SK-N-SH (cell line): ENCODE measurements around the gene UBN1. TPM values are rescaled to one million over a fixed set of nuclear protein-coding genes. Genes with fewer than 3 reads are reported as not detected.

ENCODE experiments used
- CTCF ChIA-PET: fragments of 300-600, 350-600 bp; formaldehyde crosslinking; extraction: SDS; loops from one replicate; lab custom pipeline; 2021; lab: Yijun Ruan, JAX
- POLR2A ChIA-PET: fragments of 350-600 bp; sonication (Branson Sonifier 250); formaldehyde crosslinking; extraction: SDS; loops from one replicate; lab custom pipeline; 2020; ENCODE audit warnings: antibody characterized with exemption, inconsistent platforms; lab: Yijun Ruan, JAX
- DNase-seq: peaks from one replicate; pipeline ENCODE4 v3.0.0; 2012
- H2AFZ ChIP-seq: fragments of 200-600 bp; sonication (generic); 2 replicates; pipeline ENCODE4 v1.8.1; 2016; ENCODE audit warnings: antibody characterized with exemption, mild to moderate bottlenecking, low read depth
- H3F3A ChIP-seq: fragments of 200-600 bp; sonication (generic); replicated peaks from 2 replicates; pipeline ENCODE3; 2016; ENCODE audit warnings: antibody characterized with exemption, mild to moderate bottlenecking; ENCODE audit not compliant: insufficient read depth
- H3K27ac ChIP-seq, 2 experiments: fragments of 200-500 bp in 1 of 2; fragments of 200-600 bp in 1 of 2; sonication (Bioruptor generic) in 1 of 2; sonication (generic), shearing (Covaris generic) in 1 of 2; 2 replicates each; pipeline versions ENCODE4 v1.5.1 to v1.6.1; 2014 to 2016; ENCODE audit warnings: low read depth in 2 of 2, inconsistent platforms in 1 of 2, low read length in 1 of 2, mild to moderate bottlenecking in 1 of 2, mixed read lengths in 1 of 2
- H3K27me3 ChIP-seq: fragments of 200-600 bp; sonication (generic), shearing (Covaris generic); 2 replicates; pipeline ENCODE4 v1.6.1; 2016; ENCODE audit warnings: mixed run types; ENCODE audit not compliant: insufficient read depth
- H3K36me3 ChIP-seq, 2 experiments: fragments of 200-500 bp in 1 of 2; fragments of 200-600 bp in 1 of 2; sonication (Bioruptor generic) in 1 of 2; sonication (generic) in 1 of 2; replicated peaks in 1 of 2; 2 replicates each; pipeline versions ENCODE3 to v1.5.1; 2014 to 2016; ENCODE audit warnings: low read length in 1 of 2, mild to moderate bottlenecking in 1 of 2; ENCODE audit not compliant: insufficient read depth in 2 of 2, control insufficient read depth in 1 of 2
- H3K4me1 ChIP-seq, 2 experiments: fragments of 200-500 bp in 1 of 2; fragments of 200-600 bp in 1 of 2; sonication (Bioruptor generic) in 1 of 2; sonication (generic), shearing (Covaris generic) in 1 of 2; 2 replicates each; pipeline versions ENCODE4 v1.5.1 to v1.6.1; 2014 to 2016; ENCODE audit warnings: low read depth in 1 of 2, low read length in 1 of 2, mixed run types in 1 of 2; ENCODE audit not compliant: insufficient read depth in 2 of 2, control insufficient read depth in 1 of 2
- H3K4me2 ChIP-seq: fragments of 200-600 bp; sonication (generic), shearing (Covaris generic); 2 replicates; pipeline ENCODE4 v1.6.1; 2017; ENCODE audit warnings: mixed run types
- H3K4me3 ChIP-seq, 2 experiments: fragments of 200-500 bp in 1 of 2; fragments of 200-600 bp in 1 of 2; sonication (Bioruptor generic) in 1 of 2; sonication (generic), shearing (Covaris generic) in 1 of 2; 2 replicates each; pipeline versions ENCODE4 v1.5.1 to v1.8.1; 2014 to 2016; ENCODE audit warnings: low read depth in 2 of 2, inconsistent platforms in 1 of 2, low read length in 1 of 2, mild to moderate bottlenecking in 1 of 2, mixed read lengths in 1 of 2, moderate library complexity in 1 of 2
- H3K79me2 ChIP-seq: fragments of 200-600 bp; sonication (generic); 2 replicates; pipeline ENCODE4 v1.8.1; 2017; ENCODE audit warnings: mild to moderate bottlenecking; ENCODE audit not compliant: insufficient read depth
- H3K9ac ChIP-seq: fragments of 200-600 bp; sonication (generic); 2 replicates; pipeline ENCODE4 v1.6.1; 2017; ENCODE audit warnings: mixed run types
- H3K9me2 ChIP-seq: fragments of 200-600 bp; sonication (generic); 2 replicates; pipeline ENCODE4 v1.6.1; 2017; ENCODE audit warnings: mixed run types
- H3K9me3 ChIP-seq: fragments of 200-600 bp; sonication (generic); 2 replicates; pipeline ENCODE4 v1.6.1; 2017; ENCODE audit warnings: mixed run types, mild to moderate bottlenecking, moderate library complexity
- H4K20me1 ChIP-seq: fragments of 200-600 bp; sonication (generic); 2 replicates; pipeline ENCODE4 v1.6.1; 2017; ENCODE audit warnings: mild to moderate bottlenecking, mixed run types; ENCODE audit not compliant: insufficient read depth
- CTCF ChIP-seq: fragments of 200-600 bp; sonication (generic); IDR thresholded peaks from 2 replicates; pipeline ENCODE4 v1.6.1; 2017; ENCODE audit warnings: antibody characterized with exemption, mild to moderate bottlenecking, moderate library complexity
- EP300 ChIP-seq, 2 experiments: IDR thresholded peaks; 2 replicates each; pipeline versions ENCODE4 v1.4.0 to v1.6.1; 2012; ENCODE audit warnings: borderline replicate concordance in 1 of 2, low read depth in 1 of 2, low read length in 1 of 2
- FOXM1 ChIP-seq: IDR thresholded peaks from 2 replicates; pipeline ENCODE4 v1.4.0; 2012; ENCODE audit warnings: low read depth, mild to moderate bottlenecking
- JUND ChIP-seq: IDR thresholded peaks from 2 replicates; pipeline ENCODE4 v1.4.0; 2012
- MXI1 ChIP-seq: IDR thresholded peaks from 2 replicates; pipeline ENCODE4 v1.6.1; 2012; ENCODE audit warnings: mild to moderate bottlenecking, low read depth, low read length, improper control_type of control experiment
- RAD21 ChIP-seq: IDR thresholded peaks from 2 replicates; pipeline ENCODE4 v1.6.1; 2012; ENCODE audit warnings: mild to moderate bottlenecking, low read length
- RCOR1 ChIP-seq: fragments of 150-350 bp; IDR thresholded peaks from 2 replicates; pipeline ENCODE4 v1.6.1; 2017; ENCODE audit warnings: antibody characterized with exemption, low read length
- REST ChIP-seq: IDR thresholded peaks from 2 replicates; pipeline ENCODE4 v1.6.1; 2012; ENCODE audit warnings: mild to moderate bottlenecking, low read depth, low read length, moderate library complexity
- RXRA ChIP-seq: IDR thresholded peaks from 2 replicates; pipeline ENCODE4 v1.4.0; 2012; ENCODE audit warnings: low read depth, mild to moderate bottlenecking, borderline replicate concordance
- SIN3A ChIP-seq: IDR thresholded peaks from 2 replicates; pipeline ENCODE4 v1.6.1; 2012; ENCODE audit warnings: low read depth, mild to moderate bottlenecking, low read length, moderate library complexity, borderline replicate concordance
- SMC3 ChIP-seq: IDR thresholded peaks from 2 replicates; pipeline ENCODE4 v1.6.1; 2012; ENCODE audit warnings: low read depth, low read length, improper control_type of control experiment
- TCF12 ChIP-seq: IDR thresholded peaks from 2 replicates; pipeline ENCODE4 v1.4.0; 2012
- YY1 ChIP-seq: IDR thresholded peaks from 2 replicates; pipeline ENCODE4 v1.4.0; 2012; ENCODE audit warnings: low read depth, mild to moderate bottlenecking
- WGBS: methylation state at CpG from one replicate; pipeline ENCODE4 v1.1.6; 2017; ENCODE audit warnings: low lambda C conversion rate; 5-methylcytosine and 5-hydroxymethylcytosine counted together
- polyA plus RNA-seq, 3 experiments: library from polyadenylated mRNA; depleted of rRNA; stranded (reverse); fragments of >200 nt; gene quantifications; 2 replicates each; pipeline ENCODE4 v1.2.3, GENCODE V29; 2012
- TF ChIP-seq, protein P1 (sequence below): fragments of 150-350 bp; IDR thresholded peaks from 2 replicates; pipeline ENCODE4 v1.6.1; 2016; ENCODE audit warnings: mild to moderate bottlenecking, low read depth, low read length
- TF ChIP-seq, protein P2 (sequence below): IDR thresholded peaks from 2 replicates; pipeline ENCODE4 v1.4.0; 2012; ENCODE audit warnings: low read depth

UBN1 gene
- polyA plus RNA-seq, 1 of the 3 experiments (the other 2 are of a cell fraction), result 10.9 TPM

- Histone ChIP-seq H3K9me2 (no peaks in the 10 kb centered on the region), H3F3A (no peaks in the 10 kb centered on the region), H3K9me3 (no peaks in the 10 kb centered on the region), H3K27me3 (no peaks in the 10 kb centered on the region), H3K4me1 (no peaks in the 10 kb centered on the region), H3K4me2 (no peak overlapping the region), H3K9ac (no peak overlapping the region), H3K4me3 (no peak overlapping the region)
- no peak for DNase-seq
- CTCF ChIA-PET, result interaction anchor here (1.0 kb wide), 1 partner anchor 65 kb away, joined by 3 read pairs; no protein-coding TSS in a partner anchor
- TF ChIP-seq RAD21 (no peak), MXI1 (no peak), JUND (no peak), EP300 (IDR thresholded peaks at IDR 0.05; ENCODE audit: borderline replicate concordance in 1 of 2, low read depth in 1 of 2, low read length in 1 of 2) (no peak), REST (no peak), SMC3 (no peak), RXRA (no peak), FOXM1 (no peak), YY1 (no peak), SIN3A (no peak), RCOR1 (no peak), CTCF (no peak), TCF12 (no peak)
- TF ChIP-seq, protein P1, sequence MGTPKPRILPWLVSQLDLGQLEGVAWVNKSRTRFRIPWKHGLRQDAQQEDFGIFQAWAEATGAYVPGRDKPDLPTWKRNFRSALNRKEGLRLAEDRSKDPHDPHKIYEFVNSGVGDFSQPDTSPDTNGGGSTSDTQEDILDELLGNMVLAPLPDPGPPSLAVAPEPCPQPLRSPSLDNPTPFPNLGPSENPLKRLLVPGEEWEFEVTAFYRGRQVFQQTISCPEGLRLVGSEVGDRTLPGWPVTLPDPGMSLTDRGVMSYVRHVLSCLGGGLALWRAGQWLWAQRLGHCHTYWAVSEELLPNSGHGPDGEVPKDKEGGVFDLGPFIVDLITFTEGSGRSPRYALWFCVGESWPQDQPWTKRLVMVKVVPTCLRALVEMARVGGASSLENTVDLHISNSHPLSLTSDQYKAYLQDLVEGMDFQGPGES, result no peak
- TF ChIP-seq, protein P2, sequence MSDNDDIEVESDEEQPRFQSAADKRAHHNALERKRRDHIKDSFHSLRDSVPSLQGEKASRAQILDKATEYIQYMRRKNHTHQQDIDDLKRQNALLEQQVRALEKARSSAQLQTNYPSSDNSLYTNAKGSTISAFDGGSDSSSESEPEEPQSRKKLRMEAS, result no peak
- TF ChIP-seq, all 33 proteins: peak for 0
- H2AFZ ChIP-seq, result no peak overlapping the region
- H3K79me2 ChIP-seq, result no peaks in the 10 kb centered on the region
- WGBS, result 87% methylated on average over 11 of the region's 12 CpGs
- H4K20me1 ChIP-seq, result no peaks in the 10 kb centered on the region
- H3K36me3 ChIP-seq, result peaks cover 0 to 43% of the 10 kb centered on the region in 2 experiments
- H3K27ac ChIP-seq, result no peak overlapping the region
- POLR2A ChIA-PET, result no interaction called here
These were observed 44.6 kb downstream of the UBN1 start for GRCh38 chr16:4891886-4892216.
